ENCODE data around the gene NTPCR. TPM values are rescaled to one million over a fixed set of nuclear protein-coding genes. Genes with fewer than 3 reads are reported as not detected.

NTPCR gene
- polyA plus RNA-seq, 1 donor (not counting 4 experiments of a cell fraction or from before 2014, with no cell fraction given), result 40.0 TPM

- no peak overlapping the region for H3K4me2 ChIP-seq (ENCODE audit: control insufficient read depth, extremely low read depth, insufficient read depth, low read depth, low read length)
- TF ChIP-seq CTCF (optimal IDR thresholded peaks at IDR 0.05 in 1 of 3, IDR thresholded peaks at IDR 0.05 in 1 of 3, conservative IDR thresholded peaks at IDR 0.05 in 1 of 3; ENCODE audit: extremely low read depth in 1 of 3, insufficient read depth in 2 of 3, low read length in 3 of 3) (no peak), EZH2 (IDR thresholded peaks at IDR 0.05; ENCODE audit: low read length) (no peak)
- H2AFZ ChIP-seq (ENCODE audit: control insufficient read depth, low read length), result no peak overlapping the region
- H3K27ac ChIP-seq (ENCODE audit: control insufficient read depth, insufficient read depth, low read length), result no peak overlapping the region
- no peaks in the 10 kb centered on the region for H3K36me3 ChIP-seq (ENCODE audit: control insufficient read depth in 2 of 2, extremely low read depth in 1 of 2, insufficient read depth in 2 of 2, low read length in 2 of 2)
- H3K9me1 ChIP-seq (ENCODE audit: control insufficient read depth, extremely low read depth, insufficient read depth, low read length), result no peaks in the 10 kb centered on the region
- no peak for FAIRE-seq
- H3K27me3 ChIP-seq (ENCODE audit: control insufficient read depth, extremely low read depth, insufficient read depth, low read length), result no peaks in the 10 kb centered on the region
- no peaks in the 10 kb centered on the region for H3K79me2 ChIP-seq (ENCODE audit: control insufficient read depth, insufficient read depth, low read length)
- H3K9ac ChIP-seq (ENCODE audit: control insufficient read depth, extremely low read depth, insufficient read depth, low read length), result no peak overlapping the region
- H3K9me3 ChIP-seq (ENCODE audit: control insufficient read depth, low read depth, low read length), result no peaks in the 10 kb centered on the region
- H4K20me1 ChIP-seq (ENCODE audit: control insufficient read depth, extremely low read depth, insufficient read depth, low read length), result no peaks in the 10 kb centered on the region
- dilution Hi-C loops (cut with MboI; ENCODE audit: extremely low pct_ligation_motif_present, low sequenced_read_pairs), result no loop called here
- H3K4me3 ChIP-seq (ENCODE audit: control insufficient read depth in 2 of 3, extremely low read depth in 1 of 3, insufficient read depth in 2 of 3, low read depth in 1 of 3, low read length in 3 of 3), result no peak overlapping the region
- H3K4me1 ChIP-seq (ENCODE audit: control insufficient read depth, extremely low read depth, insufficient read depth, low read length), result no peaks in the 10 kb centered on the region
- DNase-seq (ENCODE audit: low read depth, low spot score), result no peak
Measured at GRCh38 chr1:232927830-232928505, 22.4 kb upstream of the NTPCR start.

GRCh38 chr1:232932486-232933425, 17.7 kb upstream of the NTPCR start:
- H4K20me1 ChIP-seq (ENCODE audit: control insufficient read depth, extremely low read depth, insufficient read depth, low read length), result no peaks in the 10 kb centered on the region

More at GRCh38 chr1:232932486-232933425, 17.7 kb upstream of the NTPCR start:
- Histone ChIP-seq H2AFZ (ENCODE audit: control insufficient read depth, low read length) (no peak overlapping the region), H3K36me3 (ENCODE audit: control insufficient read depth in 2 of 2, extremely low read depth in 1 of 2, insufficient read depth in 2 of 2, low read length in 2 of 2) (no peaks in the 10 kb centered on the region), H3K4me2 (ENCODE audit: control insufficient read depth, extremely low read depth, insufficient read depth, low read depth, low read length) (no peak overlapping the region), H3K4me1 (ENCODE audit: control insufficient read depth, extremely low read depth, insufficient read depth, low read length) (no peaks in the 10 kb centered on the region), H3K4me3 (ENCODE audit: control insufficient read depth in 2 of 3, extremely low read depth in 1 of 3, insufficient read depth in 2 of 3, low read depth in 1 of 3, low read length in 3 of 3) (no peak overlapping the region), H3K27ac (ENCODE audit: control insufficient read depth, insufficient read depth, low read length) (no peak overlapping the region), H3K79me2 (ENCODE audit: control insufficient read depth, insufficient read depth, low read length) (no peaks in the 10 kb centered on the region), H3K9ac (ENCODE audit: control insufficient read depth, extremely low read depth, insufficient read depth, low read length) (no peak overlapping the region), H3K9me1 (ENCODE audit: control insufficient read depth, extremely low read depth, insufficient read depth, low read length) (no peaks in the 10 kb centered on the region), H3K27me3 (ENCODE audit: control insufficient read depth, extremely low read depth, insufficient read depth, low read length) (no peaks in the 10 kb centered on the region), H3K9me3 (ENCODE audit: control insufficient read depth, low read depth, low read length) (no peaks in the 10 kb centered on the region)
- DNase-seq (ENCODE audit: low read depth, low spot score) (no peak), FAIRE-seq (no peak)
- dilution Hi-C loops (cut with MboI; ENCODE audit: extremely low pct_ligation_motif_present, low sequenced_read_pairs), result no loop called here
- TF ChIP-seq EZH2 (IDR thresholded peaks at IDR 0.05; ENCODE audit: low read length) (no peak), CTCF (optimal IDR thresholded peaks at IDR 0.05 in 1 of 3, IDR thresholded peaks at IDR 0.05 in 1 of 3, conservative IDR thresholded peaks at IDR 0.05 in 1 of 3; ENCODE audit: extremely low read depth in 1 of 3, insufficient read depth in 2 of 3, low read length in 3 of 3) (no peak)
